IPS DF 6.9 (cell line): Measurements from ENCODE around the gene VEGFB.

ENCODE experiments used
- DNase-seq: peaks from one replicate; pipeline ENCODE4 v3.0.0-alpha.2; 2013; ENCODE audit warnings: low read depth, low spot score
- H3K27ac ChIP-seq: one replicate; pipeline ENCODE4 v1.5.1; 2013; ENCODE audit warnings: low read length, control low read depth
- H3K27me3 ChIP-seq: 2 replicates; pipeline ENCODE4 v1.6.1; 2013; ENCODE audit warnings: mild to moderate bottlenecking, low read length; ENCODE audit not compliant: control insufficient read depth, insufficient read depth
- H3K36me3 ChIP-seq: 2 replicates; pipeline ENCODE4 v1.6.1; 2013; ENCODE audit warnings: low read length; ENCODE audit not compliant: control insufficient read depth, insufficient read depth
- H3K4me1 ChIP-seq: 2 replicates; pipeline ENCODE4 v1.6.1; 2013; ENCODE audit warnings: low read length; ENCODE audit not compliant: control insufficient read depth, insufficient read depth
- H3K4me3 ChIP-seq: 2 replicates; pipeline ENCODE4 v1.5.1; 2013; ENCODE audit warnings: mild to moderate bottlenecking, low read length
- H3K9me3 ChIP-seq: 2 replicates; pipeline ENCODE4 v1.6.1; 2013; ENCODE audit warnings: low read length, inconsistent platforms; ENCODE audit not compliant: control insufficient read depth, insufficient read depth
- WGBS: extraction: QIAGEN DNeasy Blood & Tissue Kit; methylation state at CpG from one replicate; pipeline ENCODE4 v1.1.7; 2013; ENCODE audit warnings: mixed read lengths, missing lambda C conversion rate; ENCODE audit not compliant: insufficient read length, insufficient coverage; 5-methylcytosine and 5-hydroxymethylcytosine counted together

Gene VEGFB

GRCh38 chr11:64262271-64263002, 28.1 kb downstream of the VEGFB start:
- H3K36me3 ChIP-seq = peaks cover 61% of the 10 kb centered on the region
- no peaks in the 10 kb centered on the region for H3K27me3 ChIP-seq
- no CpG with 5 or more reads among the region's 42 CpGs for WGBS
- no peak overlapping the region for H3K4me3 ChIP-seq
- no peaks in the 10 kb centered on the region for H3K9me3 ChIP-seq
- 0 out of 2 replicates have a peak, but pooled peaks cover 1% of the 10 kb centered on the region for H3K4me1 ChIP-seq
- no peak overlapping the region for H3K27ac ChIP-seq
- DNase-seq = no peak

GRCh38 chr11:64263021-64263946, 28.9 kb downstream of the VEGFB start:
- Histone ChIP-seq H3K4me3 (no peak overlapping the region), H3K36me3 (peaks cover 60% of the 10 kb centered on the region), H3K27ac (no peak overlapping the region), H3K9me3 (no peaks in the 10 kb centered on the region), H3K27me3 (no peaks in the 10 kb centered on the region), H3K4me1 (0 out of 2 replicates have a peak, but pooled peaks cover 1% of the 10 kb centered on the region)
- no CpG with 5 or more reads among the region's 29 CpGs for WGBS
- no peak for DNase-seq

- peaks cover 54% of the 10 kb centered on the region for H3K36me3 ChIP-seq
- H3K4me3 ChIP-seq = no peak overlapping the region
- WGBS = no CpG with 5 or more reads among the region's 8 CpGs
- H3K9me3 ChIP-seq = no peaks in the 10 kb centered on the region
- H3K27me3 ChIP-seq = no peaks in the 10 kb centered on the region
- 0 out of 2 replicates have a peak, but pooled peaks cover 1% of the 10 kb centered on the region for H3K4me1 ChIP-seq
- no peak overlapping the region for H3K27ac ChIP-seq
- DNase-seq = no peak
Observed at GRCh38 chr11:64263947-64264317, 29.5 kb downstream of the VEGFB start.

GRCh38 chr11:64264371-64264852, 30.0 kb downstream of the VEGFB start:
- no peak overlapping the region for H3K27ac ChIP-seq
- no peaks in the 10 kb centered on the region for H3K9me3 ChIP-seq
- 0 out of 2 replicates have a peak, but pooled peaks cover 1% of the 10 kb centered on the region for H3K4me1 ChIP-seq
- no CpG with 5 or more reads among the region's 10 CpGs for WGBS
- H3K36me3 ChIP-seq = peaks cover 49% of the 10 kb centered on the region
- H3K27me3 ChIP-seq = no peaks in the 10 kb centered on the region
- no peak for DNase-seq
- H3K4me3 ChIP-seq = no peak overlapping the region

GRCh38 chr11:64265176-64266160, 31.1 kb downstream of the VEGFB start:
- Histone ChIP-seq H3K4me3 (no peak overlapping the region), H3K4me1 (0 out of 2 replicates have a peak, but pooled peaks cover 1% of the 10 kb centered on the region), H3K27me3 (no peaks in the 10 kb centered on the region), H3K27ac (no peak overlapping the region), H3K36me3 (peaks cover 40% of the 10 kb centered on the region), H3K9me3 (no peaks in the 10 kb centered on the region)
- DNase-seq = no peak
- WGBS = no CpG with 5 or more reads among the region's 35 CpGs

GRCh38 chr11:64266339-64266738, 32.0 kb downstream of the VEGFB start:
- no peak overlapping the region for H3K27ac ChIP-seq
- H3K27me3 ChIP-seq = no peaks in the 10 kb centered on the region
- DNase-seq = no peak
- peaks cover 37% of the 10 kb centered on the region for H3K36me3 ChIP-seq
- no CpG with 5 or more reads among the region's 15 CpGs for WGBS
- 0 out of 2 replicates have a peak, but pooled peaks cover 1% of the 10 kb centered on the region for H3K4me1 ChIP-seq
- H3K4me3 ChIP-seq = no peak overlapping the region
- H3K9me3 ChIP-seq = no peaks in the 10 kb centered on the region

- H3K27me3 ChIP-seq = no peaks in the 10 kb centered on the region
- H3K36me3 ChIP-seq = peaks cover 31% of the 10 kb centered on the region
- no peak for DNase-seq
- no CpG with 5 or more reads among the region's 27 CpGs for WGBS
- no peaks in the 10 kb centered on the region for H3K9me3 ChIP-seq
- H3K4me3 ChIP-seq = no peak overlapping the region
- H3K27ac ChIP-seq = no peak overlapping the region
- H3K4me1 ChIP-seq = 0 out of 2 replicates have a peak, but pooled peaks cover 1% of the 10 kb centered on the region
Observed at GRCh38 chr11:64267207-64267945, 33.0 kb downstream of the VEGFB start.

- Histone ChIP-seq H3K27me3 (no peaks in the 10 kb centered on the region), H3K4me1 (0 out of 2 replicates have a peak, but pooled peaks cover 1% of the 10 kb centered on the region), H3K4me3 (no peak overlapping the region; the same call in 1 of the 2 replicates), H3K36me3 (peaks cover 27% of the 10 kb centered on the region), H3K27ac (no peak overlapping the region), H3K9me3 (no peaks in the 10 kb centered on the region)
- no peak for DNase-seq
- no CpG with 5 or more reads among the region's 23 CpGs for WGBS
Observed at GRCh38 chr11:64268025-64268892, 33.9 kb downstream of the VEGFB start.
